ENCODE results near the gene HELZ.
"Not testable (repeated sequence)": the region's sequence is repeated elsewhere in the genome, so short reads cannot be mapped to it uniquely, and the experiment has no call there.

DNA sequence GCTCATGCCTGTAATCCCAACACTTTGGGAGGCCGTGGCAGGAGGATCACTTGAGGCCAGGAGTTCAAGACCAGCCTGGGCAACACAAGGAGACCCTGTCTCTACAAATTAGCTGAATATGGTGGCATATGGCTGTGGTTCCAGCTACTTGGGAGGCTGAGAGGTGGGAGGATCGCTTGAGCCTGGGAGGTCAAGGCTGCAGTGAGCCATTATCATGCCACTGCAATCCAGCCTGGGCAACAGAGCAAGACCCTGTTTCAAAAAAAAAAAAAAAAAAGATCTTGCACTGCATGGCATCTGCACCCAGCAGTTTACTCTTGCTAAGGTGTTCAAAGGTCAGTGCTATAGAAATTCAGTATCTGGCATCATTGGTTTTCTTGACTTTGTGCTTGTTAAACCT lies 26.2 kb upstream of the HELZ start:
- TF ChIP-seq, protein P1, sequence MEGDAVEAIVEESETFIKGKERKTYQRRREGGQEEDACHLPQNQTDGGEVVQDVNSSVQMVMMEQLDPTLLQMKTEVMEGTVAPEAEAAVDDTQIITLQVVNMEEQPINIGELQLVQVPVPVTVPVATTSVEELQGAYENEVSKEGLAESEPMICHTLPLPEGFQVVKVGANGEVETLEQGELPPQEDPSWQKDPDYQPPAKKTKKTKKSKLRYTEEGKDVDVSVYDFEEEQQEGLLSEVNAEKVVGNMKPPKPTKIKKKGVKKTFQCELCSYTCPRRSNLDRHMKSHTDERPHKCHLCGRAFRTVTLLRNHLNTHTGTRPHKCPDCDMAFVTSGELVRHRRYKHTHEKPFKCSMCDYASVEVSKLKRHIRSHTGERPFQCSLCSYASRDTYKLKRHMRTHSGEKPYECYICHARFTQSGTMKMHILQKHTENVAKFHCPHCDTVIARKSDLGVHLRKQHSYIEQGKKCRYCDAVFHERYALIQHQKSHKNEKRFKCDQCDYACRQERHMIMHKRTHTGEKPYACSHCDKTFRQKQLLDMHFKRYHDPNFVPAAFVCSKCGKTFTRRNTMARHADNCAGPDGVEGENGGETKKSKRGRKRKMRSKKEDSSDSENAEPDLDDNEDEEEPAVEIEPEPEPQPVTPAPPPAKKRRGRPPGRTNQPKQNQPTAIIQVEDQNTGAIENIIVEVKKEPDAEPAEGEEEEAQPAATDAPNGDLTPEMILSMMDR (IDR thresholded peaks at IDR 0.05; ENCODE audit: poor library complexity), result not testable (repeated sequence)
- not testable (repeated sequence) for TF ChIP-seq EZH2 (IDR thresholded peaks at IDR 0.05; ENCODE audit: borderline replicate concordance)
